Activated CD8-positive, alpha-beta memory T cell treated with anti-CD3 and anti-CD28 coated beads for 48 hours (primary cell): ENCODE data around the gene UFC1.

Source experiments
- DNase-seq, 3 experiments: peaks; one replicate each; pipeline ENCODE4 v3.0.0-alpha.2; 2020; ENCODE audit warnings: low read depth in 2 of 3, low spot score in 2 of 3

Gene UFC1

DNA sequence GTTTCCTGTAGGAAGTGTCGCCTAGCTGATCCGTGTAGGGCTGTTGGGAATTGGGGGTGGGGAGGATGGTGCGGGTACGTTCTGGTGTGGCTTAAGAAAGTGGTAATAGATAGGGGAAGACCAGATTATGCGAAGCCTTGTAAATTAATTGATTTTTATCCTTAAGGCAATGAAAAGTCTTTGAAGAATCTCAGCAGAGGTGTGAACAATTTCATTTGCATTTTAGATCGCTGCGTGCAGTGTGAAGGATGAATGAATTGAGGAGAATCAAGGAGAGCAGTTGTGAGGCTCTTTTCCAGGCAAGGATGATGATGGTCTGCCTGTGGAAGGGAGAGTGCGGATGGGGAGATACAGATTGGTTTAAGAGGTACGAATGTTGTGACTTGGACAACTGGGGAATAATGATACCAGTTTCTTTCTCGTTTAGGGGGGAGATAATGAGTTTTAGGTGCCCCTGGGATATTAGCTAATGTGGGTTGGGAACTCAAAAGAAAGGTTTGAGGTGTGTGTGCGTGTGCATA, 20.5 kb upstream of the UFC1 start:
- no peak for DNase-seq

DNA sequence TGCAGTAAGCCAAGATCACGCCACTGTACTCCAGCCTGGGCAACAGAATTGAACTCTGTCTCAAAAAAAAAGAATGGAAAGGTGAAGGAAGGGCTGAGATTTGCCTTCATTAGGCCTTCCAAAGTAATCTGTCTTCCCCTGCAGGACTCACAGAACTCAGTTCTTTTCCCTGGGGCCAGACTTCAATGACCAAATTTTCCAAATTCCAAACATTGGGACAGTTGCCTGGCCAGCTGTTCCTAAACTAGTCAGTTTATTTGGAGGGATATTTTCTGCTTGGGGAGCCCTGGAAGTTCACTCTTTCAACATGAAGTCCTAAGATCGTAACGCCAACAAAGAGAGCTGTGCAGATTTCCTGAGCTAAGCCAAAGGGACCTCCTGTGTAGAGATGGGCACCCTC, 15.9 kb upstream of the UFC1 start:
- no peak for DNase-seq

DNA sequence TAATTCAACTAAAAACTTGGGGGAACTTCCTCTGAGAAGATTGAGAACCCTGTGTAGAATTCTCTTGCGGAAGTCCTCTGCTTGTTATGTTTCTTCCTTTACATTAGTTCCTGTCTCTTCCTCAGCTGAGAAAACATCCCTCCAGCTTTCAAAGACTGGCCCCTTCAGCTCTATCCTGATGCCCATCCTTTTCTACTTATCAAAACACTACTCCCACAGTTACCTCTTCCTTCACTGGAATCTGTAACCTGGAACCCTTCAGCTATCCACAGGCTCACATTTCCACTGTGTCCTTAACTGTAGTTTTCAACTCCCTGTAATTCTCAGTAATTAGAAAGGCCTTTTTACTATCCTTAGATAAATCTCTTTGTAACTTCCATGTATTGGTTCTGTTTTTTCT, 15.3 kb upstream of the UFC1 start:
- no peak for DNase-seq

DNA sequence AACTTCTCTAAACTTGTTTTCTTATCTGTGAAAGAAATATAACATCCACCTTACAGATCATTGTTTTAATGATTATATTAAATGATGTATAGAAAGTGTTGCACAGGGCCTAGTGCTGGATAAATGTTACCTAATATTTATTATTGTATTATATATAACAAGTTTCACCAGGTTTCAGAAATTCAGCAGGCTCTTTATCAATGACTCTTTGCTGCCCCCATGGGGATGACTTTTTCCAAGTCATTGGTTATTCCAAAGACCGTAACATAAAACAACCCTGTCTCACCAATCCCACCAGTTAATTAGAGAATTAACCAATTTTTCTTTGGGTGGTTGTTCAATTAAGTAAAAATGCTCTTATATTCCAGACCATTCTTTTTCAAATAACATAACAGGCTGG, 14.0 kb upstream of the UFC1 start:
- no peak for DNase-seq

DNA sequence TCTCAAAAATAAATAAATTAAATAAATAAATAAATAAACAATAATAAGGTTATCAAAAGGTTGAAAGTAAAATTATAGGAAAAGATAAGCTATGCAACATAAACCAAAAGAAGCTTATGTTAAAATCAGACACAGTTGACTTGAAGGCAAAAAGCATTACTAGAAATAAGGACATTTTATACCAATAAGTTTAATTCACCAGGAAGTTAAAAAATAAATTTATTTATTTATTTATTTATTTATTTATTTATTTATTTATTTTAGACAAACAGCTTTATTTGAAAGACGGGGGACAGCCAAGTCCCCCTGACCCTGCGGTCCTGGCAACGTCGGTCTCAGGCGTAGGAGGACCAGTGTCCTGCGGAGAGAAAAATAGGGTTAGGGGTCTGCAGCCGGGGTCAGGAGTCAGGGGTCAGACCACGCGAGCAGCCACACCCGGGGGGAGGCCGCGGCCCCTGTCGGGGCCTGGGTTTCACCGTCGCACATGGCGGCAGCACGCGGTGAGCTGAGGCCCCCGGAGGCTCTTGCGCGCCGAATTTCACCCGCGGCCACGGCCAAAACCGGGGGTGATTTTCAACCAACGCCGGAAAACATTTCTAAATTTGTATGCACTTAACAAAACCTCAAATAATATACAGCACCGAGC, 12.9 kb upstream of the UFC1 start:
- no peak for DNase-seq

DNA sequence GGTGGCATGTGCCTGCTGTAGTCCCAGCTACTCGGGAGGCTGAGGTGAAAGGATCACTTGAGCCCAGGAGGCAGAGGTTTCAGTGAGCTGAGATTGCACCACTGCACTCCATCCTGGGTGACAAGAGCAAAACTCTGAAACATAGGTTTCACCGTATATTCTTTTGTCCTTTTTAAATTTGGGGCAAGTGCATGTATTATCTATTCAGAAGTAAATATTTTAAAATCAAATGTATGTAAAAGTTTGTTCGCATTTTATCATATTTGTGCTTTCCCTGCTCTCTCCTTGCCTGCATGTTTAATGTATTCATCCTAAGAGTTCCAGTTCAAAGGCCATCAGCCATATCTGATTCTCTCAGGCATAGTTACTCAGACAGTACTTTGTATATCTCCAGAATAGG, 7.9 kb upstream of the UFC1 start:
- DNase-seq: no peak

DNA sequence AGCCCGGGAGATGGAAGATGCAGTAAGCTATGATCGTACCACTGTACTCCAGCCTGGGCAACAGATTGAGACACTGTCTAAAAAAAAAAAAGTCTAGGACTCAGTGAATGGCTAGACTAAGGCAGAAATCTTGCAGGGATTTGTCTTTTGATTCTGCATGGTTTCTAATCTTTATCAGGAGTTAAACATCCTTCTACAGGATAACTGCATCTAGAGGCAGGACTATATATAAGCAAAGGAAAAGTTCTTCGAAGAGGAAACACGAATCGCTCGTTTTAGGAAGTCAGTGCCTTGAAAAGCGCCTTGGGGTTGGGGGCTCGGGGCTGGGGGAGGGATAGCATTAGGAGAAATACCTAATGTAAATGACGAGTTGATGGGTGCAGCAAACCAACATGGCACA, 602 bp upstream of the UFC1 start:
- no peak for DNase-seq

DNA sequence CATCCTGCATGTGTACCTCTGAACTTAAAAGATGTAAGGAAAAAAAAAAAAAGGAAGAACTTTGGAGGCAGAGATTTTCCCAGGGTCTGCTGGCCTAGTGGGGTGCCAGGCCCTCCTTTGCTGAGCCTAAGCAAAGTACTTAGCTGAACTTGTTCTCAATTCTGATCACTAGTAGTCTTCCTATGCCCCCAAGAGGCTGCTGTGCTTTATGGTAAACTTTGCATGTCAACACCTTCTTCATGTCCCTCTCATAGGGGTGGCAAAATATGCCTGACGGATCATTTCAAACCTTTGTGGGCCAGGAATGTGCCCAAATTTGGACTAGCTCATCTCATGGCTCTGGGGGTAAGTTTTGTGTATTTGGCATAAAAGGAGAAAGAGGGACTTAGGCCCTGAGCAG, 4.1 kb downstream of the UFC1 start:
- DNase-seq: no peak

DNA sequence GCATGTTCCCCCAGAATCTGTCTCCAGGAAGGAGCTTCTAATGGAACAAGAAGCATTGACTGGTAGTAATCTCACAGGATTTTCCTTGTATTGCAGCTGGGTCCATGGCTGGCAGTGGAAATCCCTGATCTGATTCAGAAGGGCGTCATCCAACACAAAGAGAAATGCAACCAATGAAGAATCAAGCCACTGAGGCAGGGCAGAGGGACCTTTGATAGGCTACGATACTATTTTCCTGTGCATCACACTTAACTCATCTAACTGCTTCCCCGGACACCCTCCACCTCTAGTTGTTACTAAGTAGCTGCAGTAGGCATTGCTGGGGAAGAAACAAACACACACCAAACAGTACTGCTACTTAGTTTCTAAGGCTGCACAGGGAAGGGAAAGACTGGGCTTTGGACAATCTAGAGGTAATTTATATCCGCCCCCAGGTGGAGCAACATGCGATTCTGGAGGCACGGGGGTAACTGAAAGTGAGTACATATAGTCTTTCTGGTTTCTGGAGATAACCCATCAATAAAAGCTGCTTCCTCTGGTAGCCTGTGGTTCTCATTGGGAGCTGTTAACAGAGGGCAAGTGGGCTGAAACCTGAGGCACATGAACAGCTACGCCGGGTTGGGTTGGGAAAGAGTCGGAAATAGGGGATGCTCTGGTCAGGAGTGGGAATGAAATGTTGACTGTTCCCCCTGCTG, 4.7 kb downstream of the UFC1 start:
- no peak for DNase-seq

DNA sequence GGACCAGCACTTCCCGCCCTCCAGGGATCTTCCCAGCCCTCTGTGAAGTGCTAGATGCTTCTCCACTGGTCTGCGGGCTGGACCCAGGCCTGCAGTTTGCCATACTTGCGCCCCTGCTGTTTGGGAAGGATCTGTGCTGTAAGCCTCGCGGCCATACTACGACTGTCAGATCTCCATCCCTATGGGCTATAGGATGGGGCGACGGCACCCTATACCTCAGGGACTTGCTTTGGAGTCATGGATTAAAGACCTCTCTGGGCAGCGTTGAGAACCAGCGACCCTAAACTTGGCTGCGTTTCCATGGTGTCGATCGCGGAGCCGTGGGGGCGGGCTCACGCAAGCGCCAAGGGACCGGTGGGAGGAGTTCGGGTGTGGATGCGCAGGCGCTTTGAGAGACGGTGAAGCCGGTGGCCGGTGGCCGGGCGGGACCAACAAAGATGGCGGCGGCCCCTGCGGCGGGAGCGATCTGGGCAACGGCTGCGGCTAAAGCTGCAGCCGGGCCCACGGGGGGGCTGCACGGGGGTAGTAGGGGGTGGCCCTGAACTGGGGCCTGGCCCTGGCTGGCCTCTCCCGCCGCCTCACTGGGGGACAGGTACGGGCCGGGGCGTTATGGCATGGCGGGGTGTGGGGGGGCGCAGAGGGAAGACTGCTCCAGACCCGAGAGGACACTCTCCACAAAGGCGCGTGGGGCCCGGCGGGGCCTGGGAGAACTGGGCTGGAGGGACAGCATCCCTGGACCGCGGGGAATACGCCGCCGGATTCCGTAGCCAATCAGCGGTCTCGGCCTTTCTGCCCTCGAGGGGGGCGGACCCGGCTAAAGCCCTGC, 5.5 kb downstream of the UFC1 start, which contains the start of gene USP21:
USP21 (plus strand) TSS at position 414 of the 826 bp plus-strand sequence. CDS start 1,141 bp downstream, outside the sequence.
- peak; percentile 76 to 83 (median 81) for DNase-seq

DNA sequence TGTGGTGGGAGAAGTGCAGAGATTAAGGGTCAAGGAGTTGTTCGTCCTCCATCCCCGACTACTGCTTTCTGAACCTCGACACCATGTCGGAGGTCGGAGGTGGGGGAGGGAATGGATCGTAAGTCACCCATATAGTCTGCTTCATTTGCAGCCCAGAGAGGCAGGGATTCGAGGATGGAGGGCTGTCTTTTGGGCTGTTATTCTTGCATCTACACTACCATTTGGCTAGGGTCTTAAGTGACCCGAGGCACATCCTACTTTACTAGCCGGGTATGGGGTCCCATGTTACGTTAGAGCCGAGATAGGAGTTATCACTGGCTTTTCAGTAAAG, 6.1 kb downstream of the UFC1 start:
- no peak for DNase-seq

DNA sequence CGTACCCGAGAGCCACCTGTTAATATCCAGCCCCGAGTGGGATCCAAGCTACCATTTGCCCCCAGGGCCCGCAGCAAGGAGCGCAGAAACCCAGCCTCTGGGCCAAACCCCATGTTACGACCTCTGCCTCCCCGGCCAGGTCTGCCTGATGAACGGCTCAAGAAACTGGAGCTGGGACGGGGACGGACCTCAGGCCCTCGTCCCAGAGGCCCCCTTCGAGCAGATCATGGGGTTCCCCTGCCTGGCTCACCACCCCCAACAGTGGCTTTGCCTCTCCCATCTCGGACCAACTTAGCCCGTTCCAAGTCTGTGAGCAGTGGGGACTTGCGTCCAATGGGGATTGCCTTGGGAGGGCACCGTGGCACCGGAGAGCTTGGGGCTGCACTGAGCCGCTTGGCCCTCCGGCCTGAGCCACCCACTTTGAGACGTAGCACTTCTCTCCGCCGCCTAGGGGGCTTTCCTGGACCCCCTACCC, 6.9 kb downstream of the UFC1 start:
- DNase-seq: no peak

DNA sequence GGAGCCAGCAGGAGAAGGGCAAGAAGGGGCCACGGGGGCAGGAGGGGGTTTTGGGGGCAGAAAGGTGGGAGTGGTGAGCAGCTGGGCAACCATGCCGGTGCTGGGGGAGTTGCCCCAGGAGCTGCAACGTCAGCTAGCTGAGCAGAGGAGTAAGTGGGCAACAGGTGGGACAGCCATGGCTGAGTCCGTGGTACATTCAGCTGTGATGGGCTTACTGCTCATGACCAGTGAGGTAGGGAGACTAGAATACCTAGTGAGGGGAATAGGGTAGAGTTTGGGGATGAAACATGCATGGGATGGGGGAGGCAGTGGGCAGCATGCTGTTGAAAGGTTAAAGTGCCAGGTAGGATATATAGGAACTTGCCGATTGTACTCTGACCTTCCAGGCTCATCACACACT, 7.9 kb downstream of the UFC1 start:
- DNase-seq: no peak

DNA sequence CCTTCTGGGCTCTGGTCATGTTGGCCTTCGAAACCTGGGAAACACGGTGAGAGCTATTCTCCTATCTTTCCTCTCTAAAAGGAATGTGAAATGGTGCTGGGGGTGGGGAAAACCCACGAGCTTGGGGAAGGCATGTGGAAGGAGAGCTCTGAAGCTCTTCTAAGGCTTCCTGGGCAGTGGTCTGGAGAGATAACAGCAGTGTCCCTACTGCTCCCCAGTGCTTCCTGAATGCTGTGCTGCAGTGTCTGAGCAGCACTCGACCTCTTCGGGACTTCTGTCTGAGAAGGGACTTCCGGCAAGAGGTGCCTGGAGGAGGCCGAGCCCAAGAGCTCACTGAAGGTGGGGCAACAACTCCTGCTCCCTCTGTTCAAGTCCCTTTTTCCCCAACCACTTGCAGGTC, 8.3 kb downstream of the UFC1 start:
- DNase-seq: no peak

DNA sequence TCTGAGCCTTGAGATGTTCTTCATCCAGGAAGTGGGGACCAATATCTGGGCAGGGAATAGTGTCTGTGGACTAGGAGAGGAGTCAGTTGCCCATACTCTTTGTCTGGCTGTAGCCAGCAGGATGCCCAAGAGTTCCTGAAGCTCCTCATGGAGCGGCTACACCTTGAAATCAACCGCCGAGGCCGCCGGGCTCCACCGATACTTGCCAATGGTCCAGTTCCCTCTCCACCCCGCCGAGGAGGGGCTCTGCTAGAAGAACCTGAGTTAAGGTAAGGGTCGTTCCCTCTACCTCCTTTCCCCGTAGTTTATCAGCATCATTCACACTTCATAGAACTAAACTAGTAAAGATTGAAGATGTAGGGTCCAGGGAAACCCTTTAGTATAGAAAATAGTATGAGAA, 9.0 kb downstream of the UFC1 start:
- no peak for DNase-seq

DNA sequence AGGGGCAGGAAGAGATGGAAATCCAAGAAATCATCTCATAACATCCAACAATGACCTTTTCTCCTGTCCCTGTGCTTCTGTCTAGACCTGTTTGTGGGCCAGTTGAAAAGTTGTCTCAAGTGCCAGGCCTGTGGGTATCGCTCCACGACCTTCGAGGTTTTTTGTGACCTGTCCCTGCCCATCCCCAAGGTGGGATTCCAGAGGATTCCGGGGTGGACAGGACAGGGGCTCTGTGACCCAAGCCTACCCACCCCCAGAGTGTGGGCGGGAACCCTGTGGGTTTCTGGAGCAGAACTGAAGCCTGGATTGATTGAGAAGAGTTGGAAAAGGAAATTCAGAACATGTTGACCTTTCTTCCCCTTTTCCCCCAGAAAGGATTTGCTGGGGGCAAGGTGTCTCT, 10.0 kb downstream of the UFC1 start:
- no peak for DNase-seq

DNA sequence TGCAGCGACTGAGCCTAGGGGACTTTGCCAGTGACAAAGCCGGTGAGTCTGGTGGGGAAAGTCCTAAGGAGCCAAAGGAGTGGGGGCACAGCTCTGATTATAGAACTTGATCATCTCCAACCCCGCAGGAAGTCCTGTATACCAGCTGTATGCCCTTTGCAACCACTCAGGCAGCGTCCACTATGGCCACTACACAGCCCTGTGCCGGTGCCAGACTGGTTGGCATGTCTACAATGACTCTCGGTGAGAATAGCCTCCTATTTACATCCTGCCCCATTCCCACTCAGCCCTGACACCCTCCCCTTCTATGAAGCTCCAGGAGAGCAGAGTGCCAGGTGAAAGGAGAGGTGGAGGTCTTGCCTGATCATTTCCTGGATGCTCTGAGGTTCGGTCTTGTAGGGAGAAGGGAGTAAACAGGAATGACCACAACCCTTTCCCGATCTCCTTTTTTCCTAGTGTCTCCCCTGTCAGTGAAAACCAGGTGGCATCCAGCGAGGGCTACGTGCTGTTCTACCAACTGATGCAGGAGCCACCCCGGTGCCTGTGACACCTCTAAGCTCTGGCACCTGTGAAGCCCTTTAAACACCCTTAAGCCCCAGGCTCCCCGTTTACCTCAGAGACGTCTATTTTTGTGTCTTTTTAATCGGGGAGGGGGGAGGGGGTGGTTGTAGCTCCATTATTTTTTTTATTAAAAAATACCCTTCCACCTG, 11.3 kb downstream of the UFC1 start:
- no peak for DNase-seq

DNA sequence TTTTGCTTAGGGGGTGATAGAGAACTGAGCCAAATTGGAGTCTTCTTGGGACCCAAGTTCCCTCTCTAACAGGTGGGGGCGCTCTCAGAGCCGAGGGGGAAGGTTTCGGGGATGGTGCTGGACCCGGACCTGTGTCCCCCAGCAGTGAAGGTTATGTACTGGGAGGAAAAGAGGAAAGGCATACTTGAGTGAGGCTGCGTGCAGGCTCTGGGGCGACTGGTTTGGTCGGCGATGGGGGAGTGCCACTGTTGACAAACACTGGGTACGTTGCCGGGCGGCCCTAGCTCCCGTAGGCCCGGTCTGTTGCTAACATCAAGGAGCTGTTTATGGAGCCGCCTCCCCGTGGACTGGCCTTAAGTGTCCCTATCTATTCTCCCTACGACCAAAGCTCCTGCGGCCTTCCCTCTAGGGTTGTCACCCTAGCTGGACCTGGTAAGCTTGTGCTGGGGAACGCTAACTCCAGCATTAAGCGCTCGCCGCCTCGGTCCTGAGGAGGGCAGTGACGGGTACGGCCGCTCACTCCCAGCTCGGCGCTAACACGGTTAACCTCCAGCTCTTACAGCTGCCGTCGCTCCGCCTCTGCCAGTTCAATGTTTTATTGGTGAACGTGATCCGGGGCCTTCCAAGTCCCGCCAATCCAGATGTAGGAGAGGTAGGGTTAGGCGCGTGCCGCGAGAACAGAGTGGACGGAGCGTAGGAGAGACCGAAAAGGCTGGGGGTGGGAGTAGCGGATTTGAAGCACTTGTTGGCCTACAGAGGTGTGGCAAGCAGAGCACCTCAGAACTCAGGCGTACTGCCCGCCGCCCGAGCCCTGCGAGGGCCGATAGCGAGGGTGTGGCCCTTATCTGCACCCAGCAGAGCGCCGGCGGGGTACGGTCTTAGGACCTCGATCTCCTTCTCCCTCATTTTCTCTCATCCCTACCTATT, 12.2 kb downstream of the UFC1 start, which contains the start of gene PPOX:
PPOX (plus strand) TSS at position 685 of the 927 bp plus-strand sequence. CDS start 422 bp downstream, outside the sequence.
- peak; percentile 77 to 82 (median 78) for DNase-seq

DNA sequence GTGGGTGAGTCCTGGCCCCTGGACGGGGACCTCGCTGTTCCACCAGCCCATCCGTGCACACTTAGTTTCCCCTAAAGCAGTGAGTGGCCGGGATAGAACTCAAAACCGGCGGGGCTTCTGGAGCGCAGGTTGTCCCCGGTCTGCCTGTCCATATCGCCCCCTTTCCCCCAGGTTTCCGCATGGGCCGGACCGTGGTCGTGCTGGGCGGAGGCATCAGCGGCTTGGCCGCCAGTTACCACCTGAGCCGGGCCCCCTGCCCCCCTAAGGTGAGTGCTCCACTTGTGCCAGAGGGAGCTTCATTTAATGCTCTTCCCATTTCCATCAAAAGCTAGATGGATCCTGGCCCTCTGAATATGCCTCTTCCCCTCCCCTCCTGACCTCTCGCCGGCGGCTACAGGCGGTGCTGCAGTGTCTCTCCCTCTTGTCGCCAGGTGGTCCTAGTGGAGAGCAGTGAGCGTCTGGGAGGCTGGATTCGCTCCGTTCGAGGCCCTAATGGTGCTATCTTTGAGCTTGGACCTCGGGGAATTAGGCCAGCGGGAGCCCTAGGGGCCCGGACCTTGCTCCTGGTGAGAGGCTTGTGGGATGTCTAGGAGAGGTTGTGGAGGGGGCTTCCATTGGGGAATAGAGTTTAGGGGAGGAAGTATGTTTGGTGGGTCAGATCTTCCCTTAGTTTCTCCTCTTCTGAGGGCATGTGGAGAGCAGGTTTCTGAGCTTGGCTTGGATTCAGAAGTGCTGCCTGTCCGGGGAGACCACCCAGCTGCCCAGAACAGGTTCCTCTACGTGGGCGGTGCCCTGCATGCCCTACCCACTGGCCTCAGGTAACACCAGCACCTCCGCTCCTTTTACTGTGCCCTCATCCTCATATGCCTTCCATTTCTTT, 13.1 kb downstream of the UFC1 start:
- DNase-seq: no peak
